Stimulated activated CD4-positive, alpha-beta T cell treated with anti-CD3 and anti-CD28 coated beads, TNF-alpha, amount 100 ng/mL, for 1 hour (primary cell): ENCODE results near the gene PTPRC.

Experiments used
- DNase-seq, 3 donors: peaks; one replicate each; pipeline ENCODE4 v3.0.0-alpha.2; 2020; ENCODE audit warnings: low read depth in 3 of 3, low spot score in 1 of 3

Gene PTPRC

DNA sequence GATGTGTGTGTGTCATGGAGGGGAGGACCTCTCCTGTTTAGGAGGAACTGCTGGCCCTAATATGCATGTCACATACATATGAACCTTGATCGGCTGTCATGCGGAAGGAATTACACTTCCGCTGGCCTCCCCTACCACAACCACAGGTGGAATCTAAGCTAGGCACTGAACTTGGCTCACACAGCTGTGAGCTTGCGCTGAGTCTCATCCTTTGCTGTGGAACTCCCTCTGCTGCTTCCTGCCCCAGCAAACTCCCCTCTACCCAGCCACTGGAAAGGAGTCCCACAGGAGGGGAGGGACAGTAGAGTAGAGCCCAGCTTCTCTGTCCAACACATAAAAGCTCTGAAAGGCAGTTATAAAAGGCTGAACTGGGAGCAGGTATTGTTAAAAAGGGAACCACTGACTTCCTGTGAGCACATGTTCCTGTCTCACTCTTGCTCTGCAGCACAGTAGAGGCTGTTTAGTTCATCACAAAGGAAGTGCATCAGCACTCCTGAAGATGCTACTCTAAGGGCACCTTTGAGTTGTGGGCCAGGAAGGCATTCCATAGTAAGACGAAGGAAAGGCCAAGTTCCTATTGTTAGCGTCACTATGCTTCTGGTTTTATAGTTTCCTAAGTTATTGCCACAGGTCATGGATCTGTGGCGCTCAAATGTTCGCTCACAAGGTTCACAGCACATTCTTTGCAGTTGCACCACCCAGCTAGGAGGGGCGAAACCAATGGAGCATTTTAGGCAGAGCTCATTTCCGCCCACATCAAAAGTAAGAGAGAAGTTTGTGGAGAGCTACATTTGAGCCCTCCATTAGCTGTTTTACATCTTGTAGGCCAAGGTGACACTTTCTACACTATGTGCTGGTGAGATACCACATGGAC lies 17.7 kb upstream of the PTPRC start:
- peak; percentile 25 to 38 (median 31) for DNase-seq

DNA sequence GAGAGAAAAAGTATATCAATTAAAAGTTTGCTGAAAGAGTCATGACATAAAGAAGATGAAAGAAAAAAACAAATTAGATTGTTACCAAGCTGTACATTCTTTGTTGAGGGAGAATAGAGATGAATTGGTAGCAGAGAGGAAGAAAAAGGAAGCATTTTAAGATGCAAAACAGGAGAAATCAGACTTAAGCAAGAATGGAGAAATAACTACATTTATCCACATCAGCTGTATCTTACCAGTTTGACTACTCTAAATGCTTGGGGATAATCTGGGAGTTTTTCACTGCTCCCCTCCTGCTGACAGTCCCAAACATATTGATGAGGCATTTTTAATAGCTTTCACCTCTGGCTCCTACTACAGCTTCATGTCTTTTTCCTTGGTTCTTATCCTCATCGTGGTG lies 16.8 kb upstream of the PTPRC start:
- no peak for DNase-seq

DNA sequence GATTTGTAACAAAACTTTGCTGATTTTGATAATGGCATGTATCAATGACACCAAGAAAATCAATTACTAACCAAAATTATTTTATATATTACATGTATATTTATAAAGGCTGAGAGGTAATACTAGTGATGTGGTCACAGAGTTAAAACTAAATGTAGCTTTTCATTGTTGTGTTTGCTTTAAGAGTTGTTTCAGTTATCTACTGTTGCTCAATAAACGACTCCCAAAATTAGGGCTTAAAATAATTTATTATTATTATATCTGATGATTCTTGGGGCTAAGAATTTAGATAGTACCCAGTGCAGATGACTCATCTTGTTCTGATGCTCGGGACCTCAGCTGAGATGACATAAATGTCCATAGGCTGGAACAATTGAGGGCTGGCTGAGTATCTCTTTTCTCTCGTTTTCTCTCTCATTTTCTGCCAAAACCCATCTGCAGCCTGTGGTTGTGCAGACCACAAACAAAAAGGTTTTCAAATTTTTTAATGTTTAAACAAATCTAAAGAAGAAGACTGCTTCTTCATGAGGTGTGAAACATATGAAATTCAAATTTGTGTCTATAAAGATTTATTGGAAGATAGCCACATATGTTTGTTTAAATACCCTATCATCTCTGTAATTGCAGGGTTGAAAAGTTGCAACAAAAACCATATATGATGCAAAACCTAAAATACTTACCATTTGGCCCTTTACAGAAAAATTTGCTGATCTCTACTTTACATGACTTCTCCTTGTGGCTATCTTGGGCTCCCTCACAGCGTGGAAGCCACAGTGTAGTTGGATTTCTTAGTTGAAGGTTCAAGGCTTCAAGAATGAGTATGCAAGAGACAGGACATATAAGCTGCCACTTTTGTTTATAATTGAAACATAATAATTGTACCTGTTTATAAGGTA lies 14.8 kb upstream of the PTPRC start:
- no peak for DNase-seq

DNA sequence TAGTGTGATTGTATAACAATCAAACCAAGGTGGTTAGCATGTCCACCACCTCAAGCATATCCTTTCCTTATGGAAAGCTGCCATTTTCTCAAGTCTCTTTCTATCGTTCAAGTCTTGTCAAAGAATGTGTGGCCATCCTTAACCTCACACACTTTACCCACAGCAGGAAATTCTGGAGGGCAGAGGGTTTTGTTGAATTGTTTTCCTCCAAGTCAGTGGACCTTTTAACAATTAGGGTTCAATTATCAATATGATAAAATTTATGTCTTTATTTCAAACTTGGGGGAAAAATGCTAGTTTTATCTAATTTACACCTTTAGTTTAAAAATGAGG lies 14.2 kb upstream of the PTPRC start:
- DNase-seq: no peak

DNA sequence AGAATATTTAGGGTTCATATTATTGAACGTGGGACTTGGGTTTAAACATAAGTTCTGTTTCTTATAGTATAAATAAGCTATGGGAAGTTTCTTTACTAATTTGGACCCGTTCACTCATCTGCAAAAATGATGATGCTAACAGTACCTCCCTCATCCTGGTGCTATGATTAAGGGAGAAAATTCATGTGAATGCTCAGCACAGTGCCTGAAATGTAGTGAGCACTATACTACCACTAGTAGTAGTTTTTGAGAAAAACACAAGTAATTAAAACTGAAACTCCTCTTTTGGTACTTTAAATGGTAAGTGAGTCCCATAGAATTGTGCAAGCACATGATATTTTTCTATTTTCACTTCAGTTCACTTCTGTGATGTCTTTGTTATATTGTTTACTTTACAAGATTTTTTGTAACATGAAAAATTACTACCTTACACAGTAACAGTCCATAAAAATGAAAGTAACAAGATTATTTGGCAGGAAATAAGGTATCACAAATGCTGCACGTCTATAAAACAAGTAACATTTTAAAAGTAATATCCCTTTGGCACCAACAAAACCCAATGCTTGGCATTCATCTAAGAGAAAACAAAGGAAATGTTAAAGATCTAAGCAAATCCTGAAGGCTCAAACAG lies 11.3 kb upstream of the PTPRC start:
- DNase-seq: no peak

DNA sequence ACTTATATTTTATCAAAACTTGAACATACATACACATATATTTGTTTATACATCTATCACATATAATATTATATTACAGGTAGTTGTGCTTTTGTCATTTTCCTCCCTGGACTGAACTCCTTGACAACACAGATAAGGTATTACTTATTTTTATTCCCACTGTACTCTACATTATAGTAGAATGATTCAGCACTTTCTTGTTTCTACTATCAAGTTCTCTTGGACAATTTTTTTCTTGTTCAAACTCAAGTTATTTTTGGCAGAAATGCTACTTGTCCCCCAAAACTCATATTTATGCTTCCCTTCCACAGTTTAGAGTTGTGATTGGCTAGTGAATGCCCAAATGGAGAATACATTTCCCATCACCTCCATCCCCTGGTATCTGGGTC lies 10.8 kb upstream of the PTPRC start:
- no peak for DNase-seq

DNA sequence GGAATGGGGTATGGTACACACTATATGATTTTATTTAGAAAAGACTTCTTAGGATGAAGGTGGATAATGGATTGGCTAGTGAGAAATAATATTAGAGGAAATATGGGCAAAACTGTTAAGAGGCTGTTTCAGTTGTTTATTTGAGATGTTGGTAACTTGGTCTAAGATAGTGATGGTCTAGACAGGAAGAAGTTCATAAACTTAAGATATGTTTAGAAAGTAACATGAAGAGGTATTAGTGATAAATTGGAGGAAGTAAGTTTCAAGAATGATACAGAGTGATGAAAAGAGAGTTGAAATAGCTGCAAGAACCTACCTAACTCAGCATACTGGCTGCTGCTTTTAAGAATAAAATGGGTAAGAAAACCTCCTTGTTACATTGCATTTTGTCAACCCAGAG lies 9.2 kb upstream of the PTPRC start:
- no peak for DNase-seq

DNA sequence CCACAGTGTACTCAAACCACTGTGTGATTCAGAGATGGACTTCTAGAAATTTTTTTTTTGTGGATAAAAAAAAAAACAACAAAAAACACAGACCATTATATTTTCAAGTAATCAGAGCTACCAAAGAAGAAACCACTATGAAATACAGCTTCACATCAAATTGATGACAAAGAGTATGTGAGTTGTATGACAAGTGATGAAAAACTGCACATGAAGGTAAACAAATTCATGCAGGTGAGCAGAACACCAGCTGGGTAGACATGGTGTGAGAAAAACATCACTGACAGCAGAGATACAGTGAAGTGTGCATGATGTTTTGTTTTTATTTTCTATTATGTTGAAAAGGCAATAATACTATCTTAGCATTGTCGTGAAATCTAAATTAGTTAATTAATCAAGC lies 8.0 kb upstream of the PTPRC start:
- no peak for DNase-seq

DNA sequence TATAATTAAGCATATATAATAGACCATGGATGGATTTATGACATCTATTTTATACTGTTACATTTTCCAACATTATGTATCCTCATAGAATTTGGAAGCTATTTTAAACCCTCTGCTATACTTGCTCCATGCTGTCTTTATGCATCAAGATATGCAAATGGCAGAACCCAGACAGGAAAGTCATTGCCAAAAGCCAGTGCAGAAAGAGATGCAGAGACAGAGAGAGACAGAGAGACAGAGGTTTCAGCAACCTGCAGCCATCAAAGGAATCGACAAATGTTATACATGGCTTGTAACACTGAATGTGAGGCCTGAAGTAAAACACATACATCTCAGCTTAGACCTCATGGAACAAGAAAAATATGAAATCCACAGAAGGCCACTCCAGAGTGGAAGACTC lies 7.5 kb upstream of the PTPRC start:
- no peak for DNase-seq

DNA sequence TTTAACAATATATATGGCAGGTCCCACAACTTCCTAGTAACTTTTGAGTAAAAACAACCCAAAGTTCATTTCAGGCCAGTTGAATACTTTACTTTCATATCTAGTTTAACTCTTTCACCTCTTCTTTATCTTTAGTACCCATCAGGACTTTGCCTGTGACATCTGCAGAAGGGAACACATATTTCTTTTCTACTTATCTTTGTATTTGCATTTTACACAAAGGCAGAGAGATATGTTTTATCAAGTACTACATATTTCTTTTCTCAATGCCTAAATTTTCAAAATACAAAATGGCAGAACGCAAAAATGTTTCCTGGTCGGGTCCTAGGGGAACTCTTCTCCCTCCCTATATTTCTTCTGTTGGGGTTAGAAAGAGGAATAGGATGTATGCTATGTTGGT lies 6.8 kb upstream of the PTPRC start:
- DNase-seq: no peak

DNA sequence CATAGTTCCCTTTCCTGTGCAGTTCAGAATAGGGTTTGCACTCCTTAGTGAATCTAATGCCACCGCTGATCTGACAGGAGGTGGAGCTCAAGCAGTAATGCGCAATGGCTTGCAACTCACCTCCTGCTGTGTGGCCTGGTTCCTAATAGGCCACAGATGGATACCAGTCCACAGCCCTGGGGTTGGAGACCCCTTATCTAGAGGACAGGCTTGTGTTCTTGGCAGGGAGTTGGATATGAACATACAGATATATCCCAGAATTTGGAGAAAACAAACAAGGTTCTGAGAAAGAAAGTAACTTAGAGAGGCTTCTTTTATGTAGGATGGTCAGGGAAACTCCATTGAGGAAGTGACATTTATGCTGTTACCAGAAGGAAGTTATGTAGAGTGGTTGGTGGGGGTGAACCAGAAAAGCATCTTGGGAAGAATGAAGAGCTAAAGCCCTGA lies 5.1 kb upstream of the PTPRC start:
- DNase-seq: no peak

DNA sequence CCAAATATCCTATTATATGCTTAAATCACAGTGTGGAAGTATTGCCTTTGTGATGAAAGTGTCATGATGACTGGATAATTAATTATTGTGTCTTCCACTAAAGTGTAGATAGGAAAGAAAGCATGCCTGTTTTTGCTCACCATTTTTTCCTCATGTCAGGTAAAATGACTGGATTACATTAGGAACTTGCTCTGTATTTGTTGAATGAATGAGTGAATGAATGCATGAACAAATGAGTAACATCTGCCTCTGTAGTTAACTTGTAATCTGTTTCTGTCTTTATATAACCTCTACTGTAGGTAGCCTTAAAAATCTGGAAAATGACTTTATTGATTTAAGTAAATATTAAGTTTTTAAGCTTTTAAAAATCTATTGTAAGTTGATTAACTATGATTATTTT lies 2.9 kb upstream of the PTPRC start:
- no peak for DNase-seq

DNA sequence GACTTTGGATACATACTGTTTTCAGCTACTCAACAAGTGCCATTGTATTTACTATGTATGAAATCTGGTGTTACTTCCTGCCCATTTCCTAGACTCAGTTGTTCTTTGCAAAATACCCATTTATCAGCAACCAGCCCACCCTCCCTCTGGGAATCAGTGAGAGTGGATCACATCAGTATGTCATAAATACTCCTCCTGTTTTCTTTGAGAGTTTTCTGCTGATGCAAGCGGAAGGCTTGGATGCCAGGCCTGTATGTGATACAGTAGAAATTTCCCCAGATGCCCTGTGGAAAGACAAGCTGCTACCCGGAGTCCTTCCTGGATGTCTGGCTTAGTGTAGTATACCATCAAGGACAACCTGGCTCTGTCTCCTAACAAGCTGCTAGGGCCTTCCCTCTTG lies 2.4 kb upstream of the PTPRC start:
- no peak for DNase-seq

DNA sequence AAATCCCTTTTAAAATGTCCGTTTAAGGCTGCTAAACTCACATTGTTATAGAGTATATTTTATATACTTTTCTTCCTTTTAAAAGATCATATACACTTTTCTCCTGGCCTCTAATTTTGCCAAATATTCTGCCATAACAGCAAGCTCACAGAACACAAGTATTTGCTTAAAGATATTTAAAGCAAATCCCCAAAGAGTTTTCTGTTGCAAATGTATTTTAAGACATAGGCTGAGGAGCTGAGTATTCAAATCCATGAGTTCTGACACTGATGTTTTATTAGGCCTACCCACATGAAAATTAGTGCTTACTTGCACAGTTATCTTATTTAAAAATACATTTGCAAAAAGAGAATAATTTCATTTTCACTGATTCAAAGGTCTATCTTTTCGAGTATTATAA lies 1.7 kb upstream of the PTPRC start:
- DNase-seq: no peak

DNA sequence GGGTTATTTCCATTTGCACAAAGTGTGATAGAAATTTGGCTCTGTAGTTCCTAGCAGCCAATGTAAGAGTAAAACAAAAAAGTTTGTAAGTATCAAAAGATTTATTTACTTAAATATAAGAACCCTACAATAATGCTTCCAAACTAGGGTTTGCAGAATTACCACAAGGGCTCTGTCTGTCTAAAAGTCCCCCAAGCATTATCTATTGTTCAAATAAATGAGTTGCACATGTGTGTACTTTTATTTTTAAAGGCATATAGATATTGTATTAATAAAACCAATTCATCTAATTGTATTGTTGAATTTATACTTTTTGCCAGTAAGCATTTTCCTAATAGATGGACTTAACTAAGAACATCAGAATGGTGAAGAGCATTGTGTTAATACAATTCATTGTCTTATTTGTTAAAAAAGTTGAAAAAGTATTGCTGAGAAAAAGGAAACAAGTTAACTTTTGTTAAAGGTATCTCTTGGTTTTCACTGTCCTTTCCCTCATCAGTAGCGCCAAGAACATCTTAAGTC lies 863 bp upstream of the PTPRC start:
- DNase-seq: no peak

DNA sequence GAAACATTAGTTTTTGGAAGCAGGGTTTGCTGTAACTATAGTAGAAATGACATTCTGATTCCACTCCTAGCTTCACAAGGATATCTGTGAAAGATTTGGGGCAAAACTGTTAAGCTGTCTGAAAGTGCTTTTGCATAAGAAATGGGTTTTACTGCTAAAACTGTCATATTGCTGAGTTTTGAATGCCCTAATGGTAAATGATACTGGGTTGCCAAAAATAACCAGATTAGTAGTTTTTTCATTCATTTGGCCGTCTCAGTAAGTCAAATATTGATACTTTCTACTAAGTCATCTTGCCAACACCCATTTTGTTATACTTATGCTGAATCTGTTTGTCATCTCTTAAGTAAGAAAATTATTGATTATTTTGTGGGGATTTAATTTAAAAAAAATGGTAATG lies 399 bp upstream of the PTPRC start:
- no peak for DNase-seq

DNA sequence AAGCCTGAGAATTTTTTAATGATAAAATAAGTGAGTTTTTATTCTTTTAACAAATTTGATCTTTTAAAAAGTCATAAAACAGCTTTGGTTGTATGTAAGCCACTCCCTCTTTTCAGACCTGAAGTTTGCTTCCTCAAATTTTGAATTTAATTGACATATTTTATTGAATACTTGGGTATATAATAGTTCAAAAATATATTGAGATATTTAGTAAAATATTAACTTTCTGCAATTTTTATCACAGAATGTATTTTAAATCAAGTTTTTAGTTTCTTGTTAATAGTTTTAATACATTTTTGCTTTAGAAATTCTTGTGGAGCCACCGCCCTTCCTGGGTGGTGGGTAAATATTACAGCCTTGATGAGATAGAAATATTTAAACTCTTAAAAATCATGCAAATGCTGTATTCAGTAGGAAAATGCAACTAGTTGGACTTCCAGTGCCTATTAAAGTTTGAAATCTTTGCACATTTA lies 867 bp downstream of the PTPRC start:
- DNase-seq: no peak

DNA sequence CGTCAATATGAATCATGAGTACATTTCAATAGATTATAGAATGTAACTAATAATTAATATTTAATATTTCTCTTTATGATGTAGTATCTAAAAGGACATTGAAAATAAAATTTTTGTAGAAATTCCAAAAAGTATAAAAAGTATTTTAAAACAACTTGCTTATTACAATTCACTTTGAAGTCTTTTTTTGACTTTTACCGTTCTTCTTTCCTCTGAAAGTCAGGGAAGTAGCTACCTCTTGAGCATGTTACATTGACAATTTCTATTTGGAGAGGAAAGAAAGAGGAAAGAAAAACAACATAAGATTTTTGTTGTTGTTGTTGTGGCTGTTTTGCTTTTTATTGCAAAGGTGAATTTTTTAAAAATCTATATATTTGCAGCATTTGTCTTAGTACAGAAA lies 1.3 kb downstream of the PTPRC start:
- no peak for DNase-seq

DNA sequence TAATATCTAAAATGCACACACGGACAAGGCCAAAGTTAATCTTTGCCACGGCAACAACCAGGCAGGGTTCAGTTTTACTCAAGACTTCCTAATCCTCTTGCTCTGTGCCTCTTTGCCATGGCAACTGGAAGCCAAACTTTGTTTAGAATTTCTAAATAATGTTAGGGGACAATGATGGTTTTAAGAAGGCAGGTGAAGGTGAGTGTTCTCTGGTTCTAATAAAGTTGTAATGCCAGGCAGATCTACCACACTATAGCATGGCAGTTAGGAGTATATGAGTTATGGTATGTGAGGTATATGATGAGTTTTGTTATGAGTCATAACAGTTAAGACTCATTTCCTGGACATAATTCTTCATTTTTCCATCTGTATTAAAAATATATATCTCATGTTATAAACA lies 2.7 kb downstream of the PTPRC start:
- no peak for DNase-seq

DNA sequence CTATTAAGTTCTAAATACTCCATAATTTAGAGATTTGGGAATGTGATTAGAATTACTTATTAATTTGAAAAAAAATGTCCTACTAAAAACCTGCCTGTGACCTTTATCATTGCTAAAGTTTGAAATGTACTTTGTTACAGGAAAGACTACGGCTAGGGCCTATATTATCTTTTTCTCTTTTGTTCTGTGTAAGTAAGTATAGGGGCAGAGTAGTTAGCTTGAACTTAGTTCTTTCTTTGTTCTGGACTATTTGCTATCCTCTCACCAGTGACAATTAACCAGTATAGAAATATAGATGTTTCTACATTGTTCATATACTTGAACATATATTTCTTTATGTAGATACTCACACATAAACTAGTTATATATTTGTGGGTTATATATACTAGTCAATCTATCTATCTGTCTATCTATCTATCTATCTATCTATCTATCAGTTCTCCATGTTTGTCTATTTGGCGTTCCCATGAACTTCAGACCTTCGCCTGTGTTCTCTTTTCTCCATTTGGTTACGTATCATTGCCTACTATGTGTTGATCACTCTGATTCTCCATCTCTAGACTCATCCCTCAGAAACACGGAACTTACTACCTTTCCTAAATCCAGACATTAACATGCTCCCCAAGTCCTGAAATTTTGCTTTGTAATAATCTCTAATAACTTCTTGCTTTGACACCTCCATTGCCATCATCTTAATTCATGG lies 3.3 kb downstream of the PTPRC start:
- no peak for DNase-seq

DNA sequence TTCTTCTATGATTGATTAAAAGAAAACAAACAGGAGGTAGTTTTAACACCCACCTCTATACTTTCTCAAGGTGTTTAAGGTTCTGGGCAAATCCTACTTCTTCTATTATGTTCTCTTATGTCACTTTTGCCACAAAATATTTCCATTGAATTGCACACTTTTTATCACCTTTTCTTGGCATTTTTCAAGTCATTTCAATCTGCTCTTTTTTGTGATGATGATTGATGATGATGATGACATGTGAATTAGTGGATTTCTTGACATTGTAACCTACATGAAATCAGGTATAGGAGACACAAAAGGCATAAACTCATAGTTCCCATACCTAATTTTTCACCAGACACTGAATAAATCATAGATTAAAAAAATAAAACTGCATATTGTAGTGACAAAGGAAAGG lies 4.1 kb downstream of the PTPRC start:
- no peak for DNase-seq
